HL-60 (cell line): ENCODE data around the gene FGFR2.

Experiments
- DNase-seq, 2 experiments: peaks; one replicate each; pipeline ENCODE4 v3.0.0-alpha.2; 2010 to 2020; ENCODE audit warnings: low read depth in 1 of 2, low spot score in 1 of 2
- H3K27ac ChIP-seq: fragments of 250-450 bp; sonication (Bioruptor Pico); replicated peaks from 2 replicates; pipeline ENCODE4 v1.5.1; 2020; ENCODE audit warnings: mild to moderate bottlenecking, moderate library complexity
- H3K27me3 ChIP-seq: fragments of 250-450 bp; sonication (Bioruptor Pico); 2 replicates; pipeline ENCODE4 v1.5.1; 2021; ENCODE audit warnings: mild to moderate bottlenecking, moderate library complexity; ENCODE audit not compliant: insufficient read depth, poor library complexity, severe bottlenecking
- H3K4me3 ChIP-seq: replicated peaks from 2 replicates; pipeline ENCODE4 v1.5.1; 2011; ENCODE audit warnings: mild to moderate bottlenecking, control low read depth, low read length; ENCODE audit not compliant: insufficient read depth
- GABPA ChIP-seq: IDR thresholded peaks from 2 replicates; pipeline ENCODE4 v1.6.1; 2012; ENCODE audit warnings: low read depth
- POLR2AphosphoS5 ChIP-seq: IDR thresholded peaks from 2 replicates; pipeline ENCODE4 v1.6.1; 2012; ENCODE audit warnings: low read depth
- SPI1 ChIP-seq: IDR thresholded peaks from 2 replicates; pipeline ENCODE4 v1.6.1; 2012; ENCODE audit warnings: low read depth, mild to moderate bottlenecking, borderline replicate concordance
- TF ChIP-seq, protein P1 (sequence below): IDR thresholded peaks from 2 replicates; pipeline ENCODE4 v1.6.1; 2012; ENCODE audit warnings: low read depth; ENCODE audit not compliant: insufficient replicate concordance
- TF ChIP-seq, protein P2 (sequence below): IDR thresholded peaks from one replicate; pipeline ENCODE4 v1.5.1; 2011; ENCODE audit warnings: low read length, control low read depth, inconsistent platforms; ENCODE audit not compliant: insufficient read depth

Gene FGFR2

DNA sequence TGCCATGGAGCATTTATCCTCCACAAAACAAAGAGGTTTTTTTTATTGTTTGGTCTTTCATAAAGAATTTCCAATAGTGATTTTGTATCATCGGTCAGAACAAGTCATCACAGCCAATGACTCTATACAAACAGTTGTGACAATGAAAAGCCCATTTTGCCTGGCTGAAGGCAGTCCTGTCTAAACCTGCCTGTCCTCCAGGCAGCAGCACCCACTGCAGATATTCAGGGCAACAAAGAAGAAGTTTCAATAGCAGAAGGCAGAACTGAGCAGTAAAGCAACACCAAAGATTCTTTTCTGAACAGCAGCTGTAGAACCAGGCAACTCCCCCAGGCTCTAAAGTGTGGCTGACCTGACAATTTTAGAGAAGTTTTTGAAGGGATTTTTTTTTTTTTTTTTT is 169.4 kb downstream of the FGFR2 start:
- DNase-seq: no peak
- Histone ChIP-seq H3K4me3 (no peak overlapping the region), H3K27ac (no peak overlapping the region), H3K27me3 (no peaks in the 10 kb centered on the region)
- TF ChIP-seq GABPA (no peak), POLR2AphosphoS5 (no peak), SPI1 (no peak)
- TF ChIP-seq, protein P1, sequence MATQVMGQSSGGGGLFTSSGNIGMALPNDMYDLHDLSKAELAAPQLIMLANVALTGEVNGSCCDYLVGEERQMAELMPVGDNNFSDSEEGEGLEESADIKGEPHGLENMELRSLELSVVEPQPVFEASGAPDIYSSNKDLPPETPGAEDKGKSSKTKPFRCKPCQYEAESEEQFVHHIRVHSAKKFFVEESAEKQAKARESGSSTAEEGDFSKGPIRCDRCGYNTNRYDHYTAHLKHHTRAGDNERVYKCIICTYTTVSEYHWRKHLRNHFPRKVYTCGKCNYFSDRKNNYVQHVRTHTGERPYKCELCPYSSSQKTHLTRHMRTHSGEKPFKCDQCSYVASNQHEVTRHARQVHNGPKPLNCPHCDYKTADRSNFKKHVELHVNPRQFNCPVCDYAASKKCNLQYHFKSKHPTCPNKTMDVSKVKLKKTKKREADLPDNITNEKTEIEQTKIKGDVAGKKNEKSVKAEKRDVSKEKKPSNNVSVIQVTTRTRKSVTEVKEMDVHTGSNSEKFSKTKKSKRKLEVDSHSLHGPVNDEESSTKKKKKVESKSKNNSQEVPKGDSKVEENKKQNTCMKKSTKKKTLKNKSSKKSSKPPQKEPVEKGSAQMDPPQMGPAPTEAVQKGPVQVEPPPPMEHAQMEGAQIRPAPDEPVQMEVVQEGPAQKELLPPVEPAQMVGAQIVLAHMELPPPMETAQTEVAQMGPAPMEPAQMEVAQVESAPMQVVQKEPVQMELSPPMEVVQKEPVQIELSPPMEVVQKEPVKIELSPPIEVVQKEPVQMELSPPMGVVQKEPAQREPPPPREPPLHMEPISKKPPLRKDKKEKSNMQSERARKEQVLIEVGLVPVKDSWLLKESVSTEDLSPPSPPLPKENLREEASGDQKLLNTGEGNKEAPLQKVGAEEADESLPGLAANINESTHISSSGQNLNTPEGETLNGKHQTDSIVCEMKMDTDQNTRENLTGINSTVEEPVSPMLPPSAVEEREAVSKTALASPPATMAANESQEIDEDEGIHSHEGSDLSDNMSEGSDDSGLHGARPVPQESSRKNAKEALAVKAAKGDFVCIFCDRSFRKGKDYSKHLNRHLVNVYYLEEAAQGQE: no peak
- TF ChIP-seq, protein P2, sequence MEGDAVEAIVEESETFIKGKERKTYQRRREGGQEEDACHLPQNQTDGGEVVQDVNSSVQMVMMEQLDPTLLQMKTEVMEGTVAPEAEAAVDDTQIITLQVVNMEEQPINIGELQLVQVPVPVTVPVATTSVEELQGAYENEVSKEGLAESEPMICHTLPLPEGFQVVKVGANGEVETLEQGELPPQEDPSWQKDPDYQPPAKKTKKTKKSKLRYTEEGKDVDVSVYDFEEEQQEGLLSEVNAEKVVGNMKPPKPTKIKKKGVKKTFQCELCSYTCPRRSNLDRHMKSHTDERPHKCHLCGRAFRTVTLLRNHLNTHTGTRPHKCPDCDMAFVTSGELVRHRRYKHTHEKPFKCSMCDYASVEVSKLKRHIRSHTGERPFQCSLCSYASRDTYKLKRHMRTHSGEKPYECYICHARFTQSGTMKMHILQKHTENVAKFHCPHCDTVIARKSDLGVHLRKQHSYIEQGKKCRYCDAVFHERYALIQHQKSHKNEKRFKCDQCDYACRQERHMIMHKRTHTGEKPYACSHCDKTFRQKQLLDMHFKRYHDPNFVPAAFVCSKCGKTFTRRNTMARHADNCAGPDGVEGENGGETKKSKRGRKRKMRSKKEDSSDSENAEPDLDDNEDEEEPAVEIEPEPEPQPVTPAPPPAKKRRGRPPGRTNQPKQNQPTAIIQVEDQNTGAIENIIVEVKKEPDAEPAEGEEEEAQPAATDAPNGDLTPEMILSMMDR: no peak
